ENCODE measurements around the gene ERBIN.

ERBIN gene

DNA sequence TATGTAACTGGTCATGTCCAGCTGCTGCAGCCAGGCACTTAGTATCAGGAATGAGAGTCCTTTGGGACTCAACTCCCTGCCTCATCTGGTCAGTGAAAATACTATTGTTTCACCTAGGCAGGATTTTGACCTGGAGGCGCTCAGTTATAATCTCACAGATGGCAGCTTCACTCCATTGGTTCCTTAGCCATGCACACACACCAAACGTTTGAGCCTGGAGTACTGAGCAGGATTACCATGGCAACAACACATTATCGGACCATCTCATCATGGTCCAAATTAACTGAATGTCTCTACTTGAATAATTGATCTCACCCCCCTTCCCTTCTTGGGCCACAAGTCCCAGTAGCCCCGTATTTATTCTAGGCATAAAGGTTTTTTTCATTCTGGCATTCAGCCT is 202.8 kb downstream of the ERBIN start:
- DNase-seq (ENCODE audit: low spot score), result no peak

DNA sequence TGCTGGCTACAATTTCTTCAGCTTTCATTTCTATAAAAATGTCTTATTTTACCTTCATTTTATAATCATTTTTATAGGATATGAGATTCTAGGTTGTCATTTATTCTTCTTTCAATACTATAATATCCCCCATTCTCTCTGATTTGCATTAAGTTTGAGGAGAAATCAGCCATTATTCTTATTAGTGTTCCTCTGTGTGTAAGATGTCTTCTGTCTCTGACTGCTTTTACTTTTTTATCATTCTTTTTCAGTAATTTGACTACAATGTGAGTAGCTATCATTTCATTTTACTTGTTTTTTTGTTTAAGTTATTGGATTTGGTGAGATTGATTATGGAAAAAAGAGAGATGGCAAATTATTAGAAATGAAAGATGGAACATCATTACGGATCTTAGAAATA is 204.1 kb downstream of the ERBIN start:
- no peak for DNase-seq (ENCODE audit: low spot score)

Measured in iPS-NIHi11 (cell line).